Measurements from ENCODE around the gene RBPMS2. TPM values are rescaled to one million over a fixed set of nuclear protein-coding genes. Genes with fewer than 3 reads are reported as not detected.

RBPMS2 gene
- total RNA-seq, 1 experiment from 2014 or later: 181 TPM

DNA sequence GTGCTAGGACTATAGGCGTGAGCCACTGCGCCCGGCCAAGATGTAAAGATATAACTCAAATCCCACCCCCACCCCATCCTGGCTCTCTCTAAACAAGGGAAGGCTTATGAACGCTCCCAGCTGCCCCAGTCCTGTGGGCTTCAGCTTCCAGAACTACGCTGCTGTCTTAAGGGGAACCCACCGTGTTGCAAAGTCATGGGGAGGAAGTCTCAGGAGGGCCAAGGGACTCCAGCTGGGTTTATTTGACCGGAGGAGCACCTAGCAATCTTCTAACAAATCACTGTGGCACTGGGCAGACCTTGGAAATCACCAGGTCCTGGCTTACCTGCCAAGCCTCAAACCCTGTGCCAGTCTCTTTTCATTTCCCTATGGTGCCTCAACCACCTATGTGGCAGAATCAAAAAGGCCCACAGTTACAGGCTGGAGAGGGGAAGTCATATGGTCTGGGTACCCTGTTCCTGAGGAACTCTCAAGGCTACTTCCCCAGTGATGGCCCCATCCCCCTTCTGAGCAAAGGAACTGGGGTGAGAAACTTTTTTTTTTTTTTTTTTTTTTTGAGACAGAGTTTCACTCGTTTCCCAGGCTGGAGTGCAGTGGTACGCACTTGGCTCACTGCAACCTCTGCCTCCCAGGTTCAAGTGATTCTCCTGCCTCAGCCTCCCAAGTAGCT is 83.4 kb downstream of the RBPMS2 start:
- Histone ChIP-seq H4K20me1 (ENCODE audit: control insufficient read depth, insufficient read depth, insufficient read length) (no peaks in the 10 kb centered on the region), H3K4ac (ENCODE audit: low read depth, low read length) (no peak overlapping the region), H3K23ac (ENCODE audit: insufficient read length, low read depth, low read length) (no peak overlapping the region), H3K14ac (ENCODE audit: insufficient read depth, low read length) (no peak overlapping the region), H3K56ac (ENCODE audit: insufficient read length, low read depth, low read length) (no peak overlapping the region), H3K9me3 (ENCODE audit: control insufficient read depth, low read depth, low read length) (no peaks in the 10 kb centered on the region), H4K91ac (ENCODE audit: insufficient read length, low read depth, low read length) (no peak overlapping the region), H3T11ph (ENCODE audit: low read length) (no peak overlapping the region), H2BK5ac (ENCODE audit: insufficient read length, low read length) (no peak overlapping the region), H3K18ac (ENCODE audit: insufficient read length, low read depth, low read length) (no peak overlapping the region), H2AK5ac (ENCODE audit: insufficient read length, low read length) (no peak overlapping the region), H2BK15ac (ENCODE audit: low read depth, low read length) (no peak overlapping the region), H3K27ac (ENCODE audit: insufficient read length, low read depth, low read length) (no peak overlapping the region), H3K79me1 (ENCODE audit: insufficient read depth, low read depth, low read length, poor library complexity, severe bottlenecking) (peaks cover 14% of the 10 kb centered on the region), H3K23me2 (ENCODE audit: insufficient read length, low read depth, low read length, poor library complexity, severe bottlenecking) (no peaks in the 10 kb centered on the region), H3K79me2 (ENCODE audit: insufficient read depth, low read length) (peaks cover 11% of the 10 kb centered on the region; the same call in 1 of the 2 replicates), H2BK12ac (ENCODE audit: insufficient read length, low read depth, low read length) (no peak overlapping the region), H2AFZ (ENCODE audit: low read length) (no peak overlapping the region), H3K9ac (ENCODE audit: extremely low read depth, insufficient read length, low read length) (no peak overlapping the region), H4K5ac (ENCODE audit: insufficient read length, low read depth, low read length) (no peak overlapping the region), H3K27me3 (ENCODE audit: insufficient read depth, low read length) (no peaks in the 10 kb centered on the region), H3K4me1 (ENCODE audit: insufficient read depth, low read length) (peaks cover 7% of the 10 kb centered on the region; the same call in 1 of the 2 replicates), H4K8ac (replicated peaks; ENCODE audit: insufficient read length, low read depth, low read length) (no peak overlapping the region), H2BK120ac (ENCODE audit: low read depth, low read length, poor library complexity, severe bottlenecking) (no peak overlapping the region), H3K4me2 (ENCODE audit: insufficient read depth, insufficient read length, low read length) (no peak overlapping the region), H2BK20ac (ENCODE audit: low read depth, low read length, poor library complexity, severe bottlenecking) (no peak overlapping the region)
- Mint-ChIP-seq H3K36me3 (ENCODE audit: insufficient read depth in 1 of 3, low read depth in 3 of 3) (peaks cover 69 to 97% (median 80%) of the 10 kb centered on the region in 3 experiments; a peak in 6 of 7 replicates), H3K4me1 (peaks cover 53 to 62% of the 10 kb centered on the region in 2 experiments), H3K9me3 (no peaks in the 10 kb centered on the region), H3K27me3 (ENCODE audit: low read depth) (no peaks in the 10 kb centered on the region; the same call in 1 of the 2 replicates), H3K27ac (peak overlapping the region; percentile 15 to 81 (median 75); a peak in 3 of 7 replicates), H3K4me3 (no peak overlapping the region)
- WGBS (ENCODE audit: extremely low coverage, insufficient read length, low lambda C conversion rate): no CpG with 5 or more reads among the region's 9 CpGs
- no peak for DNase-seq
- TF ChIP-seq, protein P1, sequence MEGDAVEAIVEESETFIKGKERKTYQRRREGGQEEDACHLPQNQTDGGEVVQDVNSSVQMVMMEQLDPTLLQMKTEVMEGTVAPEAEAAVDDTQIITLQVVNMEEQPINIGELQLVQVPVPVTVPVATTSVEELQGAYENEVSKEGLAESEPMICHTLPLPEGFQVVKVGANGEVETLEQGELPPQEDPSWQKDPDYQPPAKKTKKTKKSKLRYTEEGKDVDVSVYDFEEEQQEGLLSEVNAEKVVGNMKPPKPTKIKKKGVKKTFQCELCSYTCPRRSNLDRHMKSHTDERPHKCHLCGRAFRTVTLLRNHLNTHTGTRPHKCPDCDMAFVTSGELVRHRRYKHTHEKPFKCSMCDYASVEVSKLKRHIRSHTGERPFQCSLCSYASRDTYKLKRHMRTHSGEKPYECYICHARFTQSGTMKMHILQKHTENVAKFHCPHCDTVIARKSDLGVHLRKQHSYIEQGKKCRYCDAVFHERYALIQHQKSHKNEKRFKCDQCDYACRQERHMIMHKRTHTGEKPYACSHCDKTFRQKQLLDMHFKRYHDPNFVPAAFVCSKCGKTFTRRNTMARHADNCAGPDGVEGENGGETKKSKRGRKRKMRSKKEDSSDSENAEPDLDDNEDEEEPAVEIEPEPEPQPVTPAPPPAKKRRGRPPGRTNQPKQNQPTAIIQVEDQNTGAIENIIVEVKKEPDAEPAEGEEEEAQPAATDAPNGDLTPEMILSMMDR (conservative IDR thresholded peaks at IDR 0.05): no peak
